Left renal pelvis (tissue), 4 donors: Measurements from ENCODE around the gene GATA1. TPM values are rescaled to one million over a fixed set of nuclear protein-coding genes. Genes with fewer than 3 reads are reported as not detected.

Experiments used
- DNase-seq, 4 donors: peaks; one replicate each; pipeline ENCODE4 v3.0.0-alpha.2; 2013; ENCODE audit warnings: low read depth in 4 of 4, low spot score in 3 of 4
- polyA plus RNA-seq, 4 donors: library from polyadenylated mRNA; unstranded; fragments of 120-200 nt; gene quantifications; one replicate each; pipeline ENCODE4 v1.2.1, GENCODE V29; 2013; ENCODE audit not compliant: insufficient read length in 4 of 4

The GATA1 gene
- polyA plus RNA-seq, 4 donors, result 0.26 to 2.4 (median 0.55) TPM

- no peak for DNase-seq
Observed at GRCh38 chrX:48839686-48840085, 53.3 kb downstream of the GATA1 start.

Other genes starting within 250 kb of the GATA1 start
- gene TBC1D25, start 246.9 kb upstream of the GATA1 start, polyA plus RNA-seq, result 10 to 100 TPM in 1 of 4 donors, 1 to 10 TPM in 3; 8.9 to 12.2 (median 9.6) TPM
- gene RBM3, start 212.1 kb upstream of the GATA1 start, polyA plus RNA-seq, result 100 to 1,000 TPM; 246 to 383 (median 329) TPM
- 100 to 1,000 TPM; 111 to 149 (median 114) TPM for gene WDR13, start 189.1 kb upstream of the GATA1 start, polyA plus RNA-seq
- gene WAS, start 102.8 kb upstream of the GATA1 start, polyA plus RNA-seq, result 1 to 10 TPM; 2.8 to 4.0 (median 3.4) TPM
- 1 to 10 TPM; 4.7 to 7.8 (median 5.9) TPM for gene SUV39H1, start 89.9 kb upstream of the GATA1 start, polyA plus RNA-seq
- gene GLOD5, start 24.8 kb upstream of the GATA1 start, polyA plus RNA-seq, result 1 to 10 TPM in 3 of 4 donors, not detected in 1; 1.6 to 1.7 (median 1.6) TPM
- gene HDAC6, start 15.5 kb downstream of the GATA1 start, polyA plus RNA-seq, result 100 to 1,000 TPM; 123 to 209 (median 159) TPM
- gene ERAS, start 39.9 kb downstream of the GATA1 start, polyA plus RNA-seq, result under 1 TPM in 2 of 4 donors, not detected in 2; 0.18 to 0.43 TPM
- 10 to 100 TPM in 1 of 4 donors, 1 to 10 TPM in 3; 4.4 to 16.8 (median 5.4) TPM for gene PCSK1N, start 49.0 kb downstream of the GATA1 start, polyA plus RNA-seq
- gene TIMM17B, start 111.2 kb downstream of the GATA1 start, polyA plus RNA-seq, result 10 to 100 TPM; 24.8 to 57.6 (median 34.0) TPM
- 10 to 100 TPM; 60.6 to 86.0 (median 71.9) TPM for gene PQBP1, start 111.3 kb downstream of the GATA1 start, polyA plus RNA-seq
- 10 to 100 TPM; 22.3 to 33.7 (median 30.2) TPM for gene SLC35A2, start 125.1 kb downstream of the GATA1 start, polyA plus RNA-seq
- 1 to 10 TPM; 5.8 to 9.2 (median 6.7) TPM for gene PIM2, start 132.4 kb downstream of the GATA1 start, polyA plus RNA-seq
- gene OTUD5, start 171.0 kb downstream of the GATA1 start, polyA plus RNA-seq, result 10 to 100 TPM; 59.8 to 67.2 (median 63.9) TPM
- gene KCND1, start 185.3 kb downstream of the GATA1 start, polyA plus RNA-seq, result 1 to 10 TPM; 2.7 to 6.6 (median 3.5) TPM
- 10 to 100 TPM; 40.3 to 72.8 (median 55.5) TPM for gene GRIPAP1, start 215.7 kb downstream of the GATA1 start, polyA plus RNA-seq